K562 (cell line): ENCODE measurements around the gene EDDM13. TPM values are rescaled to one million over a fixed set of nuclear protein-coding genes. Genes with fewer than 3 reads are reported as not detected.

Experiments
- CBX5 ChIP-seq: IDR thresholded peaks from 2 replicates; pipeline ENCODE4 v1.6.1; 2014; ENCODE audit warnings: low read depth, borderline replicate concordance
- EGR1 ChIP-seq: fragments of 450-650 bp; conservative IDR thresholded peaks from 2 replicates; pipeline ENCODE4 v1.6.1; 2017; ENCODE audit warnings: mild to moderate bottlenecking
- EP300 ChIP-seq: IDR thresholded peaks from 2 replicates; pipeline ENCODE4 v1.6.1; 2012; ENCODE audit warnings: low read length, improper control_type of control experiment
- ERF ChIP-seq: fragments of 450-650 bp; formaldehyde crosslinking; IDR thresholded peaks from 2 replicates; pipeline ENCODE4 v1.4.0; 2020; ENCODE audit warnings: mild to moderate bottlenecking, mixed read lengths
- ETV1 ChIP-seq: fragments of 450-650 bp; conservative IDR thresholded peaks from 2 replicates; pipeline ENCODE4 v1.6.1; 2016; ENCODE audit warnings: missing genetic modification characterization, control low read depth, low read depth, missing compliant biosample characterization
- GTF2A2 ChIP-seq: IDR thresholded peaks from 2 replicates; pipeline ENCODE4 v1.6.1; 2016; ENCODE audit warnings: mild to moderate bottlenecking, missing genetic modification characterization, missing compliant biosample characterization
- GTF2B ChIP-seq: IDR thresholded peaks from 2 replicates; pipeline ENCODE4 v1.6.1; 2011; ENCODE audit not compliant: insufficient read length; ENCODE audit errors: extremely low read depth
- HNRNPL ChIP-seq: fragments of 200-400 bp; formaldehyde crosslinking; IDR thresholded peaks from 2 replicates; pipeline ENCODE4 v1.6.1; 2017; ENCODE audit warnings: low read depth, mild to moderate bottlenecking, low read length
- HSF4 ChIP-seq: fragments of 250-450 bp; sonication (Bioruptor Pico); IDR thresholded peaks from 2 replicates; pipeline ENCODE4 v2.1.2; 2022; ENCODE audit warnings: mild to moderate bottlenecking, moderate library complexity, borderline replicate concordance
- KDM1A ChIP-seq, 2 experiments: fragments of 450-650 bp; IDR thresholded peaks; 2 replicates each; pipeline ENCODE4 v1.6.1; 2016; ENCODE audit warnings: mild to moderate bottlenecking in 2 of 2
- NR3C1 ChIP-seq: sonication (generic); formaldehyde crosslinking; IDR thresholded peaks from 2 replicates; pipeline ENCODE4 v1.8.1; 2022; ENCODE audit warnings: missing genetic modification reagents
- OTX1 ChIP-seq: fragments of 450-650 bp; formaldehyde crosslinking; IDR thresholded peaks from 2 replicates; pipeline ENCODE4 v1.4.0; 2022; ENCODE audit warnings: mild to moderate bottlenecking
- RBM14 ChIP-seq: fragments of 200-400 bp; formaldehyde crosslinking; IDR thresholded peaks from 2 replicates; pipeline ENCODE4 v1.6.1; 2018; ENCODE audit warnings: low read depth, mild to moderate bottlenecking, low read length, moderate library complexity, borderline replicate concordance; ENCODE audit not compliant: insufficient read depth
- RUNX1 ChIP-seq: sonication (generic); IDR thresholded peaks from 2 replicates; pipeline ENCODE4 v1.6.1; 2016; ENCODE audit warnings: antibody characterized with exemption, low read depth
- SMARCB1 ChIP-seq: IDR thresholded peaks from 2 replicates; pipeline ENCODE4 v1.6.1; 2011; ENCODE audit warnings: improper control_type of control experiment, low read depth; ENCODE audit not compliant: insufficient read length
- SP1 ChIP-seq: sonication (generic); formaldehyde crosslinking; IDR thresholded peaks from 2 replicates; pipeline ENCODE4 v1.8.1; 2022; ENCODE audit warnings: mild to moderate bottlenecking, missing genetic modification reagents
- ZFP30 ChIP-seq: fragments of 250-450 bp; sonication (Bioruptor Pico); IDR thresholded peaks from 2 replicates; pipeline ENCODE4 v1.8.0; 2022; ENCODE audit warnings: moderate library complexity, mild to moderate bottlenecking, inconsistent platforms, borderline replicate concordance
- ZNF184 ChIP-seq: sonication (generic); formaldehyde crosslinking; IDR thresholded peaks from 2 replicates; pipeline ENCODE4 v1.5.0; 2020; ENCODE audit warnings: missing genetic modification reagents
- ZNF282 ChIP-seq: sonication (generic); formaldehyde crosslinking; IDR thresholded peaks from 2 replicates; pipeline ENCODE4 v1.8.1; 2023; ENCODE audit warnings: missing genetic modification reagents
- polyA plus RNA-seq, 8 experiments: library from polyadenylated mRNA; depleted of rRNA in 4 of 8; stranded (reverse) in 5 of 8; unstranded in 3 of 8; fragments of >200 nt; fragmentation: Nextera tagmentation in 2 of 8; fragmentation: Illumina TruSeq in 1 of 8; extraction: Ambion mirVana in 2 of 8; extraction: Trizol in 1 of 8; gene quantifications; 2 replicates each; pipeline versions ENCODE4 v1.2.1 to v1.2.3, GENCODE V29; 2011 to 2014; ENCODE audit warnings: inconsistent platforms in 1 of 8, missing spikeins in 1 of 8
- total RNA-seq, 7 experiments: library from RNA; depleted of rRNA in 6 of 7; stranded (reverse); fragments of >200 nt in 6 of 7; fragmentation: Illumina TruSeq in 2 of 7; extraction: Trizol in 2 of 7; gene quantifications; 2 replicates each; pipeline versions ENCODE4 v1.2.1 to v1.2.3, GENCODE V29; 2011 to 2021; ENCODE audit warnings: low replicate concordance in 1 of 7
- TF ChIP-seq, protein P1 (sequence below): fragments of 450-650 bp; IDR thresholded peaks from 2 replicates; pipeline ENCODE4 v1.7.1; 2018; ENCODE audit warnings: mild to moderate bottlenecking, low read depth; ENCODE audit not compliant: partially characterized antibody
- TF ChIP-seq, protein P2 (sequence below): IDR thresholded peaks from 3 replicates; pipeline ENCODE4 v1.6.1; 2011; ENCODE audit warnings: borderline replicate concordance, mild to moderate bottlenecking; ENCODE audit not compliant: insufficient read length, insufficient read depth
- TF ChIP-seq, protein P3 (sequence below): sonication (generic); formaldehyde crosslinking; IDR thresholded peaks from 2 replicates; pipeline ENCODE4 v1.8.0; 2022; ENCODE audit warnings: mild to moderate bottlenecking, low read depth, missing genetic modification reagents
- TF ChIP-seq, protein P4 (sequence below): fragments of 450-650 bp; formaldehyde crosslinking; IDR thresholded peaks from 2 replicates; pipeline ENCODE4 v1.4.0; 2022; ENCODE audit warnings: missing genetic modification characterization

The EDDM13 gene
- total and polyA plus RNA-seq, 9 of the 15 experiments (the other 6 are each of a cell fraction or from before 2014, with no cell fraction given), result 2.0 to 7.7 (median 4.1) TPM

- TF ChIP-seq, protein P1, sequence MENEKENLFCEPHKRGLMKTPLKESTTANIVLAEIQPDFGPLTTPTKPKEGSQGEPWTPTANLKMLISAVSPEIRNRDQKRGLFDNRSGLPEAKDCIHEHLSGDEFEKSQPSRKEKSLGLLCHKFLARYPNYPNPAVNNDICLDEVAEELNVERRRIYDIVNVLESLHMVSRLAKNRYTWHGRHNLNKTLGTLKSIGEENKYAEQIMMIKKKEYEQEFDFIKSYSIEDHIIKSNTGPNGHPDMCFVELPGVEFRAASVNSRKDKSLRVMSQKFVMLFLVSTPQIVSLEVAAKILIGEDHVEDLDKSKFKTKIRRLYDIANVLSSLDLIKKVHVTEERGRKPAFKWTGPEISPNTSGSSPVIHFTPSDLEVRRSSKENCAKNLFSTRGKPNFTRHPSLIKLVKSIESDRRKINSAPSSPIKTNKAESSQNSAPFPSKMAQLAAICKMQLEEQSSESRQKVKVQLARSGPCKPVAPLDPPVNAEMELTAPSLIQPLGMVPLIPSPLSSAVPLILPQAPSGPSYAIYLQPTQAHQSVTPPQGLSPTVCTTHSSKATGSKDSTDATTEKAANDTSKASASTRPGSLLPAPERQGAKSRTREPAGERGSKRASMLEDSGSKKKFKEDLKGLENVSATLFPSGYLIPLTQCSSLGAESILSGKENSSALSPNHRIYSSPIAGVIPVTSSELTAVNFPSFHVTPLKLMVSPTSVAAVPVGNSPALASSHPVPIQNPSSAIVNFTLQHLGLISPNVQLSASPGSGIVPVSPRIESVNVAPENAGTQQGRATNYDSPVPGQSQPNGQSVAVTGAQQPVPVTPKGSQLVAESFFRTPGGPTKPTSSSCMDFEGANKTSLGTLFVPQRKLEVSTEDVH, result no peak
- TF ChIP-seq EP300 (peak; percentile 63; the same call in 1 of the 2 replicates), CBX5 (no peak), NR3C1 (CRISPR knock-in tag) (no peak), SP1 (no peak), GTF2B (no peak), RBM14 (no peak), SMARCB1 (no peak), OTX1 (CRISPR knock-in tag) (0 out of 2 replicates have a peak, but pooled peaks have one; percentile 40), HSF4 (CRISPR knock-in tag) (no peak), ZNF184 (CRISPR knock-in tag) (no peak), EGR1 (no peak), HNRNPL (no peak), ZFP30 (CRISPR knock-in tag) (no peak), GTF2A2 (tag) (no peak), ERF (CRISPR knock-in tag) (no peak), RUNX1 (no peak), ZNF282 (CRISPR knock-in tag) (no peak), ETV1 (tag) (no peak), KDM1A (IDR thresholded peaks at IDR 0.05) (no peak)
- TF ChIP-seq, protein P2, sequence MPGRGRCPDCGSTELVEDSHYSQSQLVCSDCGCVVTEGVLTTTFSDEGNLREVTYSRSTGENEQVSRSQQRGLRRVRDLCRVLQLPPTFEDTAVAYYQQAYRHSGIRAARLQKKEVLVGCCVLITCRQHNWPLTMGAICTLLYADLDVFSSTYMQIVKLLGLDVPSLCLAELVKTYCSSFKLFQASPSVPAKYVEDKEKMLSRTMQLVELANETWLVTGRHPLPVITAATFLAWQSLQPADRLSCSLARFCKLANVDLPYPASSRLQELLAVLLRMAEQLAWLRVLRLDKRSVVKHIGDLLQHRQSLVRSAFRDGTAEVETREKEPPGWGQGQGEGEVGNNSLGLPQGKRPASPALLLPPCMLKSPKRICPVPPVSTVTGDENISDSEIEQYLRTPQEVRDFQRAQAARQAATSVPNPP, result no peak
- TF ChIP-seq, protein P3, sequence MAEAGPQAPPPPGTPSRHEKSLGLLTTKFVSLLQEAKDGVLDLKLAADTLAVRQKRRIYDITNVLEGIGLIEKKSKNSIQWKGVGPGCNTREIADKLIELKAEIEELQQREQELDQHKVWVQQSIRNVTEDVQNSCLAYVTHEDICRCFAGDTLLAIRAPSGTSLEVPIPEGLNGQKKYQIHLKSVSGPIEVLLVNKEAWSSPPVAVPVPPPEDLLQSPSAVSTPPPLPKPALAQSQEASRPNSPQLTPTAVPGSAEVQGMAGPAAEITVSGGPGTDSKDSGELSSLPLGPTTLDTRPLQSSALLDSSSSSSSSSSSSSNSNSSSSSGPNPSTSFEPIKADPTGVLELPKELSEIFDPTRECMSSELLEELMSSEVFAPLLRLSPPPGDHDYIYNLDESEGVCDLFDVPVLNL (CRISPR knock-in tag), result no peak
- TF ChIP-seq, protein P4, sequence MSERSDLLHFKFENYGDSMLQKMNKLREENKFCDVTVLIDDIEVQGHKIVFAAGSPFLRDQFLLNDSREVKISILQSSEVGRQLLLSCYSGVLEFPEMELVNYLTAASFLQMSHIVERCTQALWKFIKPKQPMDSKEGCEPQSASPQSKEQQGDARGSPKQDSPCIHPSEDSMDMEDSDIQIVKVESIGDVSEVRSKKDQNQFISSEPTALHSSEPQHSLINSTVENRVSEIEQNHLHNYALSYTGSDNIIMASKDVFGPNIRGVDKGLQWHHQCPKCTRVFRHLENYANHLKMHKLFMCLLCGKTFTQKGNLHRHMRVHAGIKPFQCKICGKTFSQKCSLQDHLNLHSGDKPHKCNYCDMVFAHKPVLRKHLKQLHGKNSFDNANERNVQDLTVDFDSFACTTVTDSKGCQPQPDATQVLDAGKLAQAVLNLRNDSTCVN, result no peak
These were observed 48.9 kb downstream of the EDDM13 start (continued) for GRCh38 chr19:56321254-56321988.
